HT-29 (cell line): ENCODE measurements around the gene ZNF536. TPM values are rescaled to one million over a fixed set of nuclear protein-coding genes. Genes with fewer than 3 reads are reported as not detected.
"Not testable (repeated sequence)": the region's sequence is repeated elsewhere in the genome, so short reads cannot be mapped to it uniquely, and the experiment has no call there.

ENCODE experiments used
- DNase-seq: peaks from one replicate; pipeline ENCODE4 v3.0.0-alpha.2; 2015; ENCODE audit warnings: low spot score
- total RNA-seq: library from RNA; depleted of rRNA; stranded (reverse); fragments of >200 nt; shearing (Covaris generic); gene quantifications from 2 replicates; pipeline ENCODE4 v1.2.3, GENCODE V29; 2014

ZNF536 gene
- total RNA-seq, 1 experiment from 2014 or later, result not detected

DNA sequence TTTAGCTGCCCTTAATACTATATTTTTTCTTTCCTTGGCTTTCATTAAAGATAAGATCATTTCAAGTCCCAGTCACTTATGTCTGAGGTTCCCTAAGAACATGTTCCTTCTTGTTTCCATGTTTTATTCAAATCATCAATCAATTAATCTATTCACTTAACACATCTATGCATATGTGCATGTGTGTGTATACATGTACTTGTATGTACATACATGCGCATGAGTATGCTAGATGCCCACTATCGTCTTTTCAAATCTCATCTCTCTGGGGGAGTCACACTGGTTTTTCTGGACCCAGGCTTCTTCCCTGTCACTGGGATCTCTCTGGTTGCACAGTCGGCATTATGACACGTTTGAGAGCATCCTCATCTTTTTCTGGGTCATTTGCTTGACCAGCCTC is 108.9 kb downstream of the ZNF536 start:
- DNase-seq, result no peak

DNA sequence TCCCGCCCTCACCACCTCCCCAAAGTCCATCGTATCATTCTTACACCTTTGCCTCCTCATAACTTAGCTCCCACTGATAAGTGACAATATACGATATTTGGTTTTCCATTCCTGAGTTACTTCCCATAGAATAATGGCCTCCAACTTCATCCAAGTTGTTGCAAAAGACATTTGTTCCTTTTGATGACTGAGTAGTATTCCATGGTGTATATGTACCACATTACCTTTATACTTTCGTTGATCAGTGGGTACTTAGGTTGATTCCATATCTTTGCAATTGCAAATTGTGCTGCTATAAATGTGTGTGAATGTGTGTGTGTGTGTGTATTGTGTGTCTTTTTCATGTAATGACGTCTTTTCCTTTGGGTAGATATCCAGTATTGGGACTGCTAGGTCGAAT is 109.6 kb downstream of the ZNF536 start:
- no peak for DNase-seq

DNA sequence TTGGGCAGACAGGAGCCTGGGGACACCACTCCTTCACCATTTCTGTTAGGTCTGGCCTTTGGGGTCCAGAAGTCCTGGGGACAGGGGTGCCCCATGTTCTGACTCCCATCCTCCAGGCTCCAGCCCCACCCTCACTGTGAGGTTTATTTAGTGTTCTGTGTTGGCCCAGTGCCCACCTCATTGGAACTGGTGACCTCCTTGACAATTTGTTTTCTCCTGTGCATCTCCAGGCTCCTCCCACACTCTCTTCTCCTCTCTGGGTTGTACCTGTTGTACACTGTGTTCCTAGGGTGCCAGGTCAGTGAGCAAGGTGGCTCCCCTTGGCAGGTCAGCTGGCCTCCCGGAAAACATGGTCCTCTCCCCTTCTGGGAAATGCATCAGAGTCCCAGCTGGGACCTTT is 110.8 kb downstream of the ZNF536 start:
- DNase-seq, result no peak

DNA sequence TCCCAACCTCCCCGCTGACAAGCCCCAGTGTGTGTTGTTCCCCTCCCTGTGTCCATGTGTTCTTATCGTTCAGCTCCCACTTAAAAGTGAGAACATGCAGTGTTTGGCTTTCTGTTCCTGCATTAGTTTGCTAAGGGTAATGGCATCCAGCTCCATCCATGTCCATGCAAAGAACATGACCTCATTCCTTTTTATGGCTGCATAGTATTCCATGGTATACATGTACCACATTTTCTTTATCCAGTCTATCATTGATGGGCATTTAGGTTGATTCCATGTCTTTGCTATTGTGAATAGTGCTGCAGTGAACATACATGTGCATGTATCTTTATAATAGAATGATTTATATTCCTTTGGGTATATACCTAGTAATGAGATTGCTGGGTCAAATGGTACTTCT is 114.1 kb downstream of the ZNF536 start:
- DNase-seq, result not testable (repeated sequence)

DNA sequence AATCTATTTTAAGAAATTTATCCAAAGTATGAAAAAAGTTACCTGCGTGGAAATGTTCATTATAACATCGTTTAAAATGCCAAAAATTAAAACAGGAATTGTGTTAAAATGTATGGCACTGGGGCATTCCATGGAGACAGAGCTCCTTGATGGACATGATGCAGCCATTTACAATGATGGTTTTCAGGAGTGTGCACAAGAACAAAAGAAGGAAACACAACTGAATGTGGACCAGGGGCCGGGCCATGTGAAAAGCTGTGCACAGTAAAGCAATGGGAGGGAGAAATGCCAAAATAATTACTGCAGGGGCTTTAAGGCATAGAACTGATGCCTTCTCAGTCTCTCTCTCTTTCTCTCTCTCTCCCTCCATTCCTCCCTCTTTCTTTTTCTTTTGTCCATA is 115.0 kb downstream of the ZNF536 start:
- DNase-seq, result no peak

DNA sequence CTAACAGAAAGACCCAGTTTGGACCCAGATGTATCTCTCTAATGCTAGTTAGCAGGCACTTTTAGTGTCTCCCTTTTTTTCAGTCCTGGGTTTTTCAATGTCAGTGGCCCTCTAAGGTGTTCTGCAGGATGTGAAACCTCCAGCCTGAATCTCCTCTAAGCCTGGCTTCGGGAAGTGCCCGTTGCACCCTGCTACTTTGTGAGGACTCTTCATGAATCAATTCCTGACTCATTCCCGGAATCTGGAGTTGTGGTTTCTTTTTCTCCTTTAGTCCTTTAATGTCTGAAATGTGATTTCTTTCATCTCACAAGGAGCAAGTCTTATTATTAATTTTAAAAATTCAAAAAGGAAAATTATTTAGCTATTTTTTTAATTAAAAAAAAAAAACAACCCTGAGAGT is 116.0 kb downstream of the ZNF536 start:
- DNase-seq, result no peak

DNA sequence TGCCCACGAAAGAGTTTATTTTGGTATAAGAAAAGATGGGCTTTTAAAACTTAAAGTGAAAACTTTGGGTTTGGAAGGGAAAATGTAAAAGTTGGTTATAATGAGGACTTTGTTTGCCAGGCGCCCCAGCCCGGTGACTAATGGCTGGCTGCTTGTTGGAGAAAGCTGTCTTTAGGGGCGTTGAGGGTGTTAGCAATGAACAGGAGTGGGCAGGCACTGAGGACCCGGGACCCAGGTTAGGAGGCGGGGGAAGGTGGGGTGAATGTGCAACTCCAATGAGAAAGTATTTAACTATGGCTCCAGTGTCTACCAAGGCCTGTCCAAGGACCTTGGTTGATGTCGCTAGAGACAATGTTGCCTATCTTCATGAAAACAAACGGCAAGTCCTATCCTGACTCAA is 118.6 kb downstream of the ZNF536 start:
- no peak for DNase-seq

DNA sequence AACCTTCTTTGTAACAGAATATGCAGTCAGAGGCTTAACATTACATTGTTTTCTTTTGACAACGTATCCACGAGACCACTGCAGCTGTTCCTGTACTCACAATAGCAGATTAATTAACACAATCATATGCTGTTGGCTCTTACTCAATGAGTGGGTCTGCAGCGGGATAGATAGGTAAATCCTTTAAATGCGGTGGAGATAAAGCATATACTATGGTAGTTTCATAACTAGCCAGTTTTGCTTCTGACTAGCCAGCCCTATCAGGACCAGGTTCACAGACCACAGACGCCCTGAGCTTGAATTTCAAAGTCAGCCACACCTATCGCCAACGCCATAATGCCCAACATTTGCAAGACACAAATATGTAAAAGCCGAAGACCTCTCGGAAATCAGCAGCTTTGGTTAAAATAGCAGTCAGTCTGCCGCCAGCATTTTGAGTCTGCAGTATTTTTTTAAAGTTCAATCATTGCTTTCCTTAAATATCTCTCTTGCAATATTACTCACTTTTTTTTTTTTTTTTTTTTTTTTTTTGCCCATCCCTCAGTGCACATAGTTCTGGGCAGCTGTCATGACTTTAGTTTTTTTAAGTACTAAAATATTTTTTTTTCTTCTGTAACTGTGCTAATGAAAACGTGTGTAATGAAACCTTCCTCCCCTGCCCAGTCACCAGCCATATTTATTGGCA is 120.5 kb downstream of the ZNF536 start:
- DNase-seq, result no peak

DNA sequence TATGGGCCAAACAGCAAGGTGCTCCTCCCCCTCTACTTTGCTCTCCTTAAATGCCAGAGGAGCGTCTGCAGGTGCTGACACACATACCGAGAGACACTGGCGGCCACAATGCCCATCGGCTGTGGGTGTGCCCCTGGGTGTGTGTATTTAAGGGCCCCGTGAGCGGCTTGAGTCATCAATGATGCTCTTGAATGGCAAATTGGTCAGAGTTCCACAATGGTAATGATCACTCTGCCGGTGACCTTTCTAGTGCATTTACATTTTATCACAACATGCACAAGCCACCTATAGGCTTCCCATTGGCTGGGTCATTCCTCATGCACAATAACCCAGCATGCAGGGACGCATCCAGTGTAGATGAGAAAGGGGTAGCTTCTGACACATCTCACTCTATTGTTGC is 124.8 kb downstream of the ZNF536 start:
- no peak for DNase-seq

DNA sequence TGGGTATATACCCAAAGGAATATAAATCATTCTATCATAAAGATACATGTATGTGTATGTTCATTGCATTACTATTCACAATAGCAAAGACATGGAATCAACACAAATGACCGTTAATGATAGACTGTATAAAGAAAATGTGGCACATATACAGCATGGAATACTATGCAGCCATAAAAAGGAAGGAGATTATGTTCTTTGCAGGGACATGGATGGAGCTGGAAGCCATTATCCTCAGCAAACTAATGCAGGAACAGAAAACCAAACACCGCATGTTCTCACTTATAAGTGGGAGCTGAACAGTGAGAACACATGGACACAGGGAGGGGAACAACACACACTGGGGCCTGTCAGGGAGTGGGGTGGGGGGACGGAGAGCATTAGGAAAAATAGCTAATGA is 125.9 kb downstream of the ZNF536 start:
- not testable (repeated sequence) for DNase-seq

DNA sequence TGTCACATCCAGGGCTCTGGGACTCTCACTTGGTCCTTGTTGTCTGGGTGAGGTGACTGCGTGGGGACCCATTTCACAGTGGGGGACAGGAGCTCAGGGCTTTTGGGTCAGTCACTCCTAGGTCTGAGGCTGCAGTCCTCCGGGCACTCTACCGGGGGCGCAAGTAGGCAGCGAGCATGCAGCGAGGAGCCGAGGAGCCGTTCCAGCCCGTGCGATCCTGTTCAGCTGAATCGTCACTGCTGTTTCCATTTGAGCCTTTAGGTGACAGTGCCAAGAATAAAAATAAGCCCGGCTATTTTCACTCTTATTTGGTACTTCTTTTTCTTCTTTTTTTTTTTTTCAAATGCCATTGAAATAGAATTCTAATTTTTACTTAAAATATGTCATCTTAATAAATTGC is 126.5 kb downstream of the ZNF536 start:
- DNase-seq, result no peak

DNA sequence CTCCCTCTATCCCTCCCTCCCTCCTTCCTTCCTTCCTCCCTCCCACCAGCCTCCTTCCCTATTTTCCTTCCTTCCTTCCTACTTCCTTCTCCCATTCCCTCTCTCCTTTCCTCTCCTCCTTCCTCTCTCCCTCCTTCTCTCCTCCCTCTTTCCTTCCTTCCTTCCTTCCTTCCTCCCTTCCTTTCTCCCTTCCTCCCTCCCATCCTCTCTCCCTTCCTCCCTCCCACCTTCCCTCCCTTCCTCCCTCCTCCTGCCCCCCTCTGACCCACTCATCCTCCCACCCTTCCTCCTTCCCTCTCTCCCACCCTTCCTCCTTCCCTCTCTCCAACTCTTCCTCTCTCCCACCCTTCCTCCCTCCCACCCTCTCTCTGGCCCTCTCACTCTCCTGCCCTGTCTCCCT is 132.1 kb downstream of the ZNF536 start:
- DNase-seq, result no peak

DNA sequence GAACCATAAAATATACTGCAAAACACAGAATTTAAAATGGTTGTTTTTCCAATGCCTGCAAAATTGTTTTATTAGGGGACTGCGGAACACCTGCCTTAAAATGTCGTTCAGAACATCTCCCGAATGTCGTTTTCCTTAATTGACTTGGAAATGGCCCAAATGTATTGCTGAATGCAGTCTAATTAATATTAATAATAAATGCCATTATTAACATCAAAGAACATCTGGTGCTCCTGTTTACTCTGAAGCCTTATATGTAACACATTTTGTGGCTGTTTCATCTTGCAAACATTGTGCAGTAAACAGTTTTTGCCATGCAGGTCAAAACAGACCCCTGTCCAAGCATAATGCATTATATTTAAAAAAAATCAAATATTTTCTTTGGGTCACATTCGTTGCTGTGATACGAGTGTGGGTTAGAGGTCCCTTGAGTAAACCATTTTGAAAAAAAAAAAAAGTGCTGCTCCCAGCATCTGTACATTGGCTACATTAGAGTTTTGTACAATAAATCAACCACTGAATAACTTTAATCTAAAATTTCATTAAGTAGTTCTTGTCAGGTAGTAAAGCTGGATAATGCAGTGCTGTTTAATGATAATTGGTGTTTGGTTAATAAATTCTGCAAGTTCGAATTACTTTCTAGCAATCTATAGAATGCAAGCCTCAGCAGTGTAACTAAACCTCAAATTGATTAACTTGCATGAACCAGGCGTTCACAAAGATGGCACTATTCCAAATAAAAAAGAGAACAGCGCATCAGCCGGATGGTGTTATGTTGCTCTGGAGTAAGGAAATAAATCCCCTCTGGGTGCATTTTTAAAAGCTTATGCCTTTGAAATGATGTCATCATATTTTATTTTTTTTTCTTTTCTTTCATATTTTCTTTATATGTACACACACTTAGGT is 140.2 kb downstream of the ZNF536 start:
- no peak for DNase-seq

DNA sequence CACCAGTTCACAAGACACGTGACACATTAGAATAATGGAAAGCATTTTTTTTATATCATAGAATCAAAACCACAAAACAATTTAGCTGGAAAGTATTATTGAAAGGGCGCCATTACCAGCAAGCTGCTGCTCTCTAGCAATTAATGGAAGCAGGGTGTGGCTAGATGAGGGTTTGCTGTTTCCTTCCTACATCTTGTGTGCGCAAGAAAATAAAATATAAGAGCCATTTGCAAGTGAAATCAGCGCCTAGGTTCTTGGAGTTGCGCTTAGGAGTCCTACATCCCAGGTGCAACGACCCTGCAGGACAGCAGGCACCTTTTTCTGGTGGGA is 140.9 kb downstream of the ZNF536 start:
- DNase-seq, result no peak

DNA sequence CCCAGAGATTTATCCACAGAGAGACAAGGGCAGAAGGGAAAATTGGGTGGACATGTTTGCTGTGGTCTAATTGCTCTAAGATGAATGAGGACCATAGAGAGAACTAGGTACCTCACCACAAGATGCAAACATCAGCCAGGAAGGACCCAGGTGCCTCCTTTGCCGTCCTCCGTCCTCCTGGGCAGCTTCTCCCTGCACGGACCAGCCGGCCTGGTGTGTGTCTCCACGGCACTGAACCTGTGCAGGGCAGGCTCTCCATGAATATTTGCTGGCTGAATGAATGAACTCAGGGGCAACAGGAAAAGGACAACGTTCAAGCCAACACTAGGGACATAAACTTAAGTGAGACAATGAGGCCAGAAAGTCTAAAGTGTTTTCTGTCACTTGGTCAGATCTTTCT is 143.9 kb downstream of the ZNF536 start:
- no peak for DNase-seq

DNA sequence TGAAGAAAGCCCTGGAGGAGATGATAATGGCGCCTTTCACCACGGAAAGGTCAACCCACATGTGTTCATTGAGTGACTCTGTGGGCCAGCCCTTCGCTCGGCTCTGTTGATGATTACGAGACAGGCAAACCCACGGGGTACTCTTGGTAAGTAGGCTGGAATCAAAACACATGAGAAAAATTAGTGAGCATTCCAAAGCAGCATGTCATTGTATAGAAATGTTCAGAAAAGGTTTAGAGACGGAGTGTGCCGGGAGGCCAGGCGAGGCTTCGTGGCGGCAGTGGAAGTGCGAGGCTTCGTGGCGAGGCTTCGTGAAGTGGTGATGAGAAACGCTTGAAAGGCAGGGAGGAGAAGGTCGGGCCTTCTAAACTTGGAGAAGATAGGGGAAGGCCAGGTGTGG is 144.3 kb downstream of the ZNF536 start:
- no peak for DNase-seq

DNA sequence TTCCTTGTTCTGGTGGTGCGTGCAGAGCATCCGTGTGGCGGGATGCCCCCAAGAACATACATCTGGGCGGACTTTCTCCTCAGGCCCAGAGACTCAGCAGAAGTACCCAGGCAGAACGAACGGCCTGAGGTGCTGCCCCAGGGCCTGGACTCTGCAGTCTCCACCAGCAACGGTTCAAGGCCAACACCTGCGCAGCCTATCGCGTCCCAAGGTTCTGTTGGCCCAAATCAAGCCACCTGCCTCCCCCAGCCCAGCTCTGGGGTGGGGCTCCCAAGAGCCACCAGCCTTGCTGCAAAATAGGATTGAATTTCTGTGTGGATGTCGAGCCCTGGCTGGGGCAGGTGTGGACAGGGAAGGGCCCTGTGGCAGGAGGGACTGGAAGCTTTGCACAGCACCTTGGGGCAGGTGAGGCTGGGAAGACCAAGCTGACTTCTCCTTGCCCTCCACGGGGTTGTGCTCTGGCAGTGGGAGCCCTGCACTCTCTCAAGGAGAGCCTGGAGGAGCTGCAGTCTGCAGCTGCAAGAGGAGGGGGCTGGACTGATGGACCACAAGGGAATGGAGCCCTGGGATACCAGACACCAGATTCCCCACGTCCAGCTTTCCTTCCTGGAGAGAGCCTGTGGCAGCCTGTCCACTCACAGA is 146.9 kb downstream of the ZNF536 start:
- no peak for DNase-seq

DNA sequence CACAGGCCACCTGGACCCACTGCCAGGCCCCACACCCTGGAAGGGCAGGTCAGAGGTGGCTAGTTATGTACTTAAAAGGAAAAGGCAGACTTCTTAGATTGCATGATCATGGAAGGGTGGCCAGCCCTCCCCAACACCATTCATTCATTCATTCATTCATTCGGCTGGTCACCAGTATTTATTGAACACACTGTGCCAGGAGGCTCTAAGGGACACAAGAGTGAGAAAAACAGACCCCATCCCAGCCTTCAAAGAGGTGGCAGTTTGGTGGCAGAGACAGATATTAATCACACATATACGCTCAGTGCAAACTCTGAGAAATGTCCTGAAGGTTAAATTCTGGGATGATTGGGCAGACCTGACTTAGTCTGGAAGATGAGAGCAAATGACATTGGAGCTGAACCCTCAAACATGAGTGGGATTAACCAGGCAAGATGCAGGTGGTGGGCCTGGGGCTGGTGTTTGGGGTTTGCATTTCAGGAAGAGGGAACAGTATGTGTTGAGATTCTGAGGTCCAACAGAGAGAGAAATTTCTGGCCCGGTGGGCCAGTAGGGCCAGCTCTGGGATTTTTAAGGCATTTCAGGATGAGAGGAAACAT is 147.5 kb downstream of the ZNF536 start:
- no peak for DNase-seq

DNA sequence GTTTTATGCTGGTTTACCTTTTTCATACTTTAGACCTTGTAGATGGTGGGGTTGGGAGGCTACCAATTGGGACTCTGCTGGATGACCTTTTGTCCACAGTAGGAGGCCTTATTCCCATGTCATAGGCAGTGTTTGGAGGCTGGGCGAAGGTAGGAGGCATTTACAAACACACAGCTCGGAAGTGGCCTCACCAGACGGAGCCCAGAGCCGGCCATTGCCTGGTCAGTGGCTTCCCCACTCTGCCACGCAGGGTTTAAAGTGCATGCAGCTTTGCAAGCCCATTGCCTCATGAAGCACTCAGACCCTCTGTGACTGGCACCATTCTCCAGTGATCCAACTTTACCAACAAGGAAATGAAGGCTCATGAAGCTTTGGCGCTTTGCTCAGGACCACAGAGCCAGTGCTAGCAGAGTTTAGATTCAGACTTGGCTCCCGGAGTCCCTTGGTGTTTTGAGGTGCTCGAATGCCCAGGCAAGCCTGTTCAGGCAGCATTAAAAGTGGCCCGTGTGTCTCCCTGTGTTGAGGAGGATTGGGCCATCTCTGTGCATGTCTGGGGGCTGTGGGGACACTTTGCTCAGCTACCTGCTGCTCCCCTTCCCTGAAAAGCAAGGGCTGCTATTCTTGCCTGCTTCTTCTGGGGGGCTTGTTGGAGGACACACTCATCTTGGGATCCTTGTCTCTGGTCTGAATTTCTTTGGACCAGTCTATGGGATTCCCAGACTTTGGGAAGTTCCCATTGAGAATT is 148.7 kb downstream of the ZNF536 start:
- no peak for DNase-seq

DNA sequence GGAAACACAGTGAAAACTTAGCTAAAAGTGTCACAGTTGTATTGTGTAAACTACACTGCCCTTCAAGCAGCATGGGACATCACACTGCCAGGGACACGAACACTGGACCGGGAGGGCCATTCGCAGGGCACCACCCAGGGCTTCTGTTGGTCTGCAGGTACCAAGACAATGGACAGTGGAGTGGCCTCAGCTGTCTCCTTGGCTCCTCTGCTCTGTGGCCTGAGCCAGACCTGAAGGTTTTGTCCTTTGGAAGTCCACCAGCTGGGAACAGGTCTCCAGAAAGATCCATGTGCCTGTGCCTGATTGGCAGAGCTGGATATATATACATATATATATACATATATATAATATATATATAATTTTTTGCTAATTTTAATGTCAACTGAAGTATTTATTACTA is 149.8 kb downstream of the ZNF536 start:
- no peak for DNase-seq

DNA sequence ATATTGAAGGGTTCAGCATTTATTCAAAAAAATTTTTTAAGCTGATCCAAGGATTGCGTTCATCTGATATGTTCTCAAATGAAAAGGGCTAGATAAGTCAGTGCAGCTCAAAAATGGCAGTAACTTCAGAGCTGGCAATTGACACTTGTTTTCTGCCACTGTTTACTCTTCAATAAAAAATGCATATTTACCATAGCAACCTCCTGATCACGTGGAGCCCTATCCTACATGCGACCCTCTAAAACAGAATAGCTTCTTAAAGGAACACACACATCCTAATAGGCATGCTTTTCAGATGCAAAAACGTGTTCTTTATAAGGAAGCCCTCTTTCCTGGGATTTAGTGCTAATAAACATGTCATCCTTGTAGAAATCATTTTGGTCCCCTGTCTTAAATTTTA is 150.2 kb downstream of the ZNF536 start:
- no peak for DNase-seq

DNA sequence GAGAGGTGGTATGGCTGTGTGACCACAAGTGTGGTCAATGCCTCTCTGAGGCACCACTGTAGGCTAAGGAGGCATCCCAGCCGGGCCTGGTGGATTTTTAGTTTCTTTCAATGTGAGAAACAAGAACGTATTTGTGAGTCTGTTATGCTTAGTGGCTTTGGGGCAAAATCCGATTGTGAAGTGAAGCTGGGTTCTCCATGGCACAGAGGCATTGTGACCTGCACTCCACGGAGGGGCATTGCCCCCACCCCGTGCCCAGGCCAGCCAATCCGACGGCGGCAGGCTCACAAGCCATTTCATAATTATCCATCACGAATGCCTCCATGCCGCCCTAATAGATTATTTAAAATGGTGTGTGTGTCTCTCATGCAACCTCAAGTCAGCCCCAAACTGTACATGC is 151.6 kb downstream of the ZNF536 start:
- no peak for DNase-seq
